NCI-H774 (cell line): ENCODE data around the gene ZNF69.
A peak's percentile ranks its signal among the peaks of the same experiment; 100 is the strongest.
"Not testable (repeated sequence)": the region's sequence is repeated elsewhere in the genome, so short reads cannot be mapped to it uniquely, and the experiment has no call there.

ENCODE experiments used
- DNase-seq: peaks from one replicate; lab custom pipeline; 2025; lab: John Stamatoyannopoulos, UW

The ZNF69 gene

GRCh38 chr19:11887611-11888531 lies at the start of gene ZNF69:
TSS of gene ZNF69 (plus strand) at chr19:11887782. CDS start at chr19:11887924, 142 bp downstream.
- no peak for DNase-seq

DNA sequence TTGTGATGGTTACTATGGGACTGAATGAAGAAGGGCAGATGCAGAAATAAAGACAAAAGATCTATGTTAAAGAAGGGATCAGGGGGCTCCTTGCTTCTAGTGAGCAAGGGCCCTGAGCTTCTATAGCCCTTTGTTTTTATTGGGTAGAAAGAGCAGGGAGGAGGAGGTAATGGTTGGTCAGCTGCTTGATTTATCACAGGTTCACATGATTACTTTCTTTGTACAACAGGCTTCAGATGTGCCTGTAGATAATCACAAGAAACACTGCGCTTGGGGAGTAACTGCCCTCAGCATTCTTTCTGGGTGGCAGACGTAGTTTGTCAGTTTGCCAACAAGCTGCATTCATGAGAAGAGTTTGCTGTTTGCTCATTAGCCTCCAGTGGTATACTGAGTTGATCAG lies 43.9 kb upstream of the ZNF69 start:
- DNase-seq, result no peak

- not testable (repeated sequence) for DNase-seq
Measured at GRCh38 chr19:11847615-11848014, 40.0 kb upstream of the ZNF69 start.

- DNase-seq, result no peak
Measured at GRCh38 chr19:11848200-11848593, 39.4 kb upstream of the ZNF69 start.

GRCh38 chr19:11848594-11849469 lies 38.8 kb upstream of the ZNF69 start, which contains the start of gene ZNF439:
TSS of gene ZNF439 (plus strand) at chr19:11848726. CDS start at chr19:11848868, 142 bp downstream.
- peak; percentile 74 for DNase-seq

DNA sequence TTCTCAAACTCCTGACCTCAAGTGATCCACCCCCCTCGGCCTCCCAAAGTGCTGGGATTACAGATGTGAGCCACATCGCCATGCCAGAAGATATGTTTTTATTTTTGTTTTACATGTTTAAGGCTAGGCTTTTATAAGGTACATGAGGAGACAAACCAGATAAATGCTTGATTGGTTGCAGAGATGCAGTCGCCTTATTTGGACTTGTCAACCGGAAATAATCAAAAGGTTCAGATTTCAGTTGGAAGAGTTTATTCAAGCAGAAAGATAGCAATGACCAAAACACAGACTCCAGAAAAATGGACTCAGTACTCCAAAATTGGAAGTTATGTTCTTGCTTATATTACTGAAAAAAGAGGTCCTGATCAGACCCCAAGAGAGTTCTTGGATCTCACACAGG lies 37.3 kb upstream of the ZNF69 start:
- not testable (repeated sequence) for DNase-seq

DNA sequence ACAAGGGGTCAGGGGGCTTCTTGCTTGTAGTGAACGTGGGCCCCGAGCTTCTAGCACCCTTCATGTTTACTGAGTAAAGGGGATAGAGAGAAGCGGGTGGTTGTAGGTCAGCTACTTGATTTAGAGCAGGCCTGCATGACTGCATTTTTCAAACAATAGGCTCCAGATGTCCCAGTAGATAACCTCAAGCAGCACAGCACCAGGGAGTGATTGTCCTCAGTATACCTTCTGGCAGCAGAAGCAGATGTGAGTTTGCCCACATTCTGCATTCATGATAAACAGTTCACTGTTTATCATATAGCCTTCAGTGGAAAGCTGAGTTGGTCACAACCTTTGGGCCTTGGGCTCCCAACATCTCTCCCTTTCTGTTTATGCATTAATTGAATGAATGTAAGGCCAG lies 34.2 kb upstream of the ZNF69 start:
- DNase-seq, result no peak

DNA sequence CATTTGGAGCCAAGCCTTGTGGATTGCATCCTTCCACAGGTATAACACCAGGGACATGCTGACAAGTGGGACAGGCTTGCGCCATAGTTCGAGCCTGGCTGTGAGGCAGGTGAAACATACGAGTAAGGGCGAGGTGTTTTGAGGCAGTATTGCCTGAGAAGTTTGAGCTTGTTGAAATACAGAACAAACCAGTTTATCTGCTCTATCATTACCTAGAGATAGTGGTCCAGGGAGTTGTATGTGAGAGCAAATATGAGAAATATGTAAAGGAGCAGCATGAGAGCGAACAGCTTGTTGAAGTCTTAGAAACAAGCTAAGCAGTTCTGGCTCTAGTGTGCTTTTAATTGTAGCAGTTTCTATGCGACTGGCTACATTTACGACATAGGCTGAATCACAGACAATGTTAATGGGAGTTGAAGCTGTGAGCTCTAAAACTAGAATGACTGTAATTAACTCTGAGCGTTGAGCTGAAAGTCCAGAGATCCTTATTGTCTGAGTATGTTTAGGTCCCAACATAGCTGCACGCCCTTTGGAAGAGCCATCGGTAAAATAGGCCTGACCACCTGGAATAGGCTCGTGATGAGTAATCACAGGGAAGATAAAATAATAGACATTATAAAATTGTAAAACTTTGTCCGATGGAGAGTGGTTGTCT lies 30.9 kb upstream of the ZNF69 start:
- DNase-seq, result no peak

- no peak for DNase-seq
Measured at GRCh38 chr19:11860721-11861120, 26.9 kb upstream of the ZNF69 start.

DNA sequence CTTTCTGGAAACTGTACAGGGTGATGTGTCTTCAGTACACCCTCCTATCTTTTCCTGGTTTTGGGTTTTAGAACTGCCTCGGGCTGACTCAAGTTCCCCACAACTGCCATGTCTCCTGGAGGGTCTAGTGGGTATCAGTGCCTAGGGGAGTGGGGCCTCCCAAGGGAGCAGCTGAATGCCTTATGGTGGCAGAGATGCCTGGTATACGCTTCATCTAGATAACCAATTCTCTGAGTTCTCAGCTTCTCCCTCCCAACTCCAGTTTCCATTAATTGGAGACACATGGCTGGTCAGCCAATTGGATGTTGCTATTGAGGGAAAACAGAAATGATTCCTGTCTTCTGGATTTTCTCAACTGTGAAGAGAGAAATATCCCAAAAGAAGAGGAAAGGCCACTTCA lies 26.3 kb upstream of the ZNF69 start:
- no peak for DNase-seq

- DNase-seq, result not testable (repeated sequence)
Measured at GRCh38 chr19:11867766-11868165, 19.8 kb upstream of the ZNF69 start.

GRCh38 chr19:11868188-11868587 lies 19.4 kb upstream of the ZNF69 start:
- no peak for DNase-seq

- DNase-seq, result no peak
Measured at GRCh38 chr19:11872624-11873023, 15.0 kb upstream of the ZNF69 start.

GRCh38 chr19:11873762-11874161 lies 13.8 kb upstream of the ZNF69 start:
- DNase-seq, result no peak

DNA sequence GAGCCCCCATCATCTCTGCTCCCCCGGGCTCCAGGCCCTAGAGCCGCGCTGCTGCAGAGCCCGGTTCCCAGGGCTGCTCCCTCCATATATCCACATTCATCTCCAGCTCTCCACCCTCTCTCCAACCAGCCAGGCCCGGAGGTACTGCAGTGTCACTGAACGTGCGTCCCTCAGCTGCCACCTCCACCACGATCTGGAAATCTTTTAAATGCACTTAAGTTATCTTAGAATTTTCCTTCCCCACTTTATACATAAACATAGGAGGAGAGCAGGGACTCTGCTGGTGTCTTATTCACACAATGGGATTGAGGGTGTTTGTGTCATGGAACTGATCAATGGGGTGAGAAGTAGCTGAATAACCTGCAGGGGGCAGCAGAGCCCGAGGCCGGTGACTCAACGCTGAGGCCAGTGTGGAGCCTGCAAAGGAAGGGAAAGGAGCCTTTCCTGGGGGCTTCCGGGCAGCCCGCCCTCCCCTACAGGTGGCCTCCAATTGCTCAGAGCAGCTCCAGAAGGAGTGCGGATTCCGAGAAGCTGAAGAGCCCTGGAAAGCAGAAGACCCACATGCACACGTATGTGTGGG lies 7.8 kb upstream of the ZNF69 start:
- DNase-seq, result not testable (repeated sequence)

GRCh38 chr19:11880598-11880997 lies 7.0 kb upstream of the ZNF69 start:
- no peak for DNase-seq

DNA sequence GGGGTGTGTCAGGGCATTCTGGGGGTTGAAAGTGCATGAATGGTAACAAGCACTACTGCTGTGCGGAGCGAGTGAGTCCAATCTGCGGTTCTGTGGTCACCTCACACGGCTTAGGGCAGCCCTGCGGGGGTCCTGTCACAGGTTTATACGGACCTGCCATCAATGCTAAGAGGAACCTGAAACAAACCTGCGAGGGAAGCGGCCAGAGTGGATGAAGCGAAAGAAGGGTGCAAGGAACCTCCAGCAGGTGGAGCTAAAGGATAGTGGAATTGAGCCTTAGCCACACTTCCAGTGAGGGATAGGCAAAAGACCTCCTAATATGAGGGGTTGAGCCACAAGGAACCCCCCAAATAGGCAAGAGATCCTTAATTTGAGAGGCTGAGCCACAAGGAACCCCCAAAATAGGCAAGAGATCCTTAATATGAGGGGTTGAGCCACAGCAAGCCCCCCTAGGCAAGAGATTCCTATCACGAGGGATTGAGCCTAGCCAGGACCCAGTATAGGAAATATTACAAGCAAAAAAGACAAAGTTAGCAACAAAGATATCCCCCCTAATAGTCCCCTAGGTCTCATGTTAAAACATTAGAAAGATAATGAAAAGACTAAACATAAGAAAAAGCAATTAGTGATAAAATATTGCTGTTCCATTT lies 6.3 kb upstream of the ZNF69 start:
- DNase-seq, result peak; percentile 2

DNA sequence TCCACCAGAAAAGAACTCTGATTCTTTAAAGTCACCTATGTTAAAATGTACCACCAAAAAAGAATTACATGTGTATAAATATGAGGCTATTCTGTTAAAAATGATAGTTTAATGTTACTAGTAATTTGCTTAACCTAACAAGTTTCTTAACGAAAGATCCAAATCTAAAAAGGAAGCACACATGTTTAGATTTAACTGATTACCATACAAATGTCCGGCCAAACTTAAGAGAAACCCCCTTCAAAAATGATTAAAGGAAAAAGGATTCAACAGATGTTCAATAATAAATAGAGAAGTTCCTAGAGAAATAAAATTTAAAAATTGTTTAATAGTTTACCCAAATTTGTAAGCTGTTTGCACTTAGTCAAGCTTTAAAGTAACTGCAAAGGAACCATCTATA lies 5.0 kb upstream of the ZNF69 start:
- DNase-seq, result no peak

- no peak for DNase-seq
Measured at GRCh38 chr19:11887234-11887610, 360 bp upstream of the ZNF69 start.

GRCh38 chr19:11889901-11890300 lies 2.3 kb downstream of the ZNF69 start:
- not testable (repeated sequence) for DNase-seq

DNA sequence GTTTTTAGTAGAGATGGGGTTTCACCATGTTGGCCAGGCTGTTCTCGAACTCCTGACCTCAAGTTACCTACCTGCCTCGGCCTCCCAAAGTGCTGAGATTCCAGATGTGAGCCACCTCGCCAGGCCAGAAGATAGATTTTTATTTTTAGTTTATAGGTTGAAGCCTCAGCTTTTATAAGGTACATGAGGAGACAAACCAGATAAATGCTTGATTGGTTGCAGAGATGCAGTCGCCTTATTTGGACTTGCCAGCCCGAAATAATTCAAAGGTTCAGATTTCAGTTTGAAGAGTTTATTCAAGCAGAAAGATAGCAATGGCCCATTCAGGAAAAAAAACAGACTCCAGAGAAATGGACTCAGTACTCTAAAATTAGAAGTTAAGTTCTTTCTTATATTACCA lies 3.1 kb downstream of the ZNF69 start:
- DNase-seq, result no peak
